ENCODE data around the gene NANS. TPM values are rescaled to one million over a fixed set of nuclear protein-coding genes. Genes with fewer than 3 reads are reported as not detected.

NANS gene
- total RNA-seq, 1 experiment from 2014 or later = 40.4 TPM

- H3K18ac ChIP-seq (ENCODE audit: insufficient read length, low read depth, low read length) = no peak overlapping the region
- peaks cover 16% of the 10 kb centered on the region for H3K27me3 Mint-ChIP-seq (ENCODE audit: low read depth)
- peak overlapping the region; percentile 46 for H3K4me2 ChIP-seq (ENCODE audit: insufficient read depth, insufficient read length, low read length)
- peak overlapping the region; percentile 55 for H3K9ac ChIP-seq (ENCODE audit: extremely low read depth, insufficient read length, low read length)
- peaks cover 5 to 11% (median 7%) of the 10 kb centered on the region in 3 experiments for H3K36me3 Mint-ChIP-seq (ENCODE audit: insufficient read depth in 1 of 3, low read depth in 3 of 3)
- H2AK5ac ChIP-seq (ENCODE audit: insufficient read length, low read length) = no peak overlapping the region
- peaks cover 11% of the 10 kb centered on the region for H3K23me2 ChIP-seq (ENCODE audit: insufficient read length, low read depth, low read length, poor library complexity, severe bottlenecking)
- H2BK12ac ChIP-seq (ENCODE audit: insufficient read length, low read depth, low read length) = no peak overlapping the region
- no peak overlapping the region for H4K8ac ChIP-seq (replicated peaks; ENCODE audit: insufficient read length, low read depth, low read length)
- no peak overlapping the region for H3K23ac ChIP-seq (ENCODE audit: insufficient read length, low read depth, low read length)
- no peak for TF ChIP-seq CTCF (conservative IDR thresholded peaks at IDR 0.05)
- no peak overlapping the region for H2AFZ ChIP-seq (ENCODE audit: low read length)
- no peak overlapping the region for H2BK5ac ChIP-seq (ENCODE audit: insufficient read length, low read length)
- H3K79me2 ChIP-seq (ENCODE audit: insufficient read depth, low read length) = no peaks in the 10 kb centered on the region; the same call in 1 of the 2 replicates
- H3K27ac Mint-ChIP-seq = peak overlapping the region; percentile 29 to 95 (median 92); a peak in 4 of 7 replicates
- no peaks in the 10 kb centered on the region for H3K79me1 ChIP-seq (ENCODE audit: insufficient read depth, low read depth, low read length, poor library complexity, severe bottlenecking)
- no peak overlapping the region for H3K27ac ChIP-seq (ENCODE audit: insufficient read length, low read depth, low read length)
- no peak overlapping the region for H3K4ac ChIP-seq (ENCODE audit: low read depth, low read length)
- H3K9me3 ChIP-seq (ENCODE audit: control insufficient read depth, low read depth, low read length) = no peaks in the 10 kb centered on the region
- no peaks in the 10 kb centered on the region for H4K20me1 ChIP-seq (ENCODE audit: control insufficient read depth, insufficient read depth, insufficient read length)
- WGBS (ENCODE audit: extremely low coverage, insufficient read length, low lambda C conversion rate) = no CpG with 5 or more reads among the region's 14 CpGs
- H3K56ac ChIP-seq (ENCODE audit: insufficient read length, low read depth, low read length) = no peak overlapping the region
- H2BK120ac ChIP-seq (ENCODE audit: low read depth, low read length, poor library complexity, severe bottlenecking) = no peak overlapping the region
- no peak overlapping the region for H4K5ac ChIP-seq (ENCODE audit: insufficient read length, low read depth, low read length)
- no peak overlapping the region for H2BK15ac ChIP-seq (ENCODE audit: low read depth, low read length)
- H4K91ac ChIP-seq (ENCODE audit: insufficient read length, low read depth, low read length) = no peak overlapping the region
- H3K4me3 Mint-ChIP-seq = peak overlapping the region; percentile 85 to 99
- no peaks in the 10 kb centered on the region for H3K9me3 Mint-ChIP-seq
- no peak overlapping the region for H2BK20ac ChIP-seq (ENCODE audit: low read depth, low read length, poor library complexity, severe bottlenecking)
- no peaks in the 10 kb centered on the region for H3K27me3 ChIP-seq (ENCODE audit: insufficient read depth, low read length)
- H3K4me1 ChIP-seq (ENCODE audit: insufficient read depth, low read length) = peaks cover 2% of the 10 kb centered on the region; the same call in 1 of the 2 replicates
- no peak overlapping the region for H3T11ph ChIP-seq (ENCODE audit: low read length)
- DNase-seq = no peak
- peak overlapping the region; percentile 39; the same call in 1 of the 2 replicates for H3K14ac ChIP-seq (ENCODE audit: insufficient read depth, low read length)
- peaks cover 7% of the 10 kb centered on the region in 2 experiments for H3K4me1 Mint-ChIP-seq
These were observed 737 bp downstream of the NANS start for GRCh38 chr9:98057138-98057799.
